Large intestine (tissue), 3 donors: ENCODE data around the gene CDC42BPB. TPM values are rescaled to one million over a fixed set of nuclear protein-coding genes. Genes with fewer than 3 reads are reported as not detected.
A peak's percentile ranks its signal among the peaks of the same experiment; 100 is the strongest.

Experiments
- DNase-seq, 2 donors: peaks; one replicate each; pipeline versions ENCODE4 v3.0.0 to v3.0.0-alpha.2; 2013
- H3K27ac ChIP-seq: one replicate; pipeline ENCODE4 v1.5.1; 2013; ENCODE audit warnings: low read length
- H3K27me3 ChIP-seq: 2 replicates; pipeline ENCODE4 v1.6.1; 2013; ENCODE audit warnings: low read length; ENCODE audit not compliant: control insufficient read depth, insufficient read depth
- H3K36me3 ChIP-seq: 2 replicates; pipeline ENCODE4 v1.6.1; 2013; ENCODE audit warnings: low read length; ENCODE audit not compliant: control insufficient read depth, insufficient read depth
- H3K4me1 ChIP-seq: one replicate; pipeline ENCODE4 v1.6.1; 2013; ENCODE audit warnings: low read length; ENCODE audit not compliant: control insufficient read depth, insufficient read depth
- H3K4me3 ChIP-seq: one replicate; pipeline ENCODE4 v1.5.1; 2013; ENCODE audit warnings: low read length
- H3K9me3 ChIP-seq: one replicate; pipeline ENCODE4 v1.6.1; 2013; ENCODE audit warnings: mild to moderate bottlenecking, low read depth, low read length, moderate library complexity; ENCODE audit not compliant: control insufficient read depth
- WGBS: methylation state at CpG from one replicate; pipeline ENCODE4 v1.1.5; 2013; ENCODE audit warnings: low lambda C conversion rate; ENCODE audit not compliant: insufficient coverage; 5-methylcytosine and 5-hydroxymethylcytosine counted together
- polyA plus RNA-seq: library from polyadenylated mRNA; unstranded; fragments of 120-200 nt; gene quantifications from one replicate; pipeline ENCODE4 v1.2.1, GENCODE V29; 2013

The CDC42BPB gene
- polyA plus RNA-seq, 1 donor: 72.5 TPM

- peaks cover 4% of the 10 kb centered on the region for H3K9me3 ChIP-seq
- no peak overlapping the region for H3K27ac ChIP-seq
- H3K4me3 ChIP-seq: no peak overlapping the region
- no peaks in the 10 kb centered on the region for H3K4me1 ChIP-seq
- no CpG with 5 or more reads among the region's 36 CpGs for WGBS
- DNase-seq: no peak
- H3K36me3 ChIP-seq: peaks cover 84% of the 10 kb centered on the region
- H3K27me3 ChIP-seq: no peaks in the 10 kb centered on the region
These were observed 112.7 kb downstream of the CDC42BPB start for GRCh38 chr14:102944448-102945330.

DNA sequence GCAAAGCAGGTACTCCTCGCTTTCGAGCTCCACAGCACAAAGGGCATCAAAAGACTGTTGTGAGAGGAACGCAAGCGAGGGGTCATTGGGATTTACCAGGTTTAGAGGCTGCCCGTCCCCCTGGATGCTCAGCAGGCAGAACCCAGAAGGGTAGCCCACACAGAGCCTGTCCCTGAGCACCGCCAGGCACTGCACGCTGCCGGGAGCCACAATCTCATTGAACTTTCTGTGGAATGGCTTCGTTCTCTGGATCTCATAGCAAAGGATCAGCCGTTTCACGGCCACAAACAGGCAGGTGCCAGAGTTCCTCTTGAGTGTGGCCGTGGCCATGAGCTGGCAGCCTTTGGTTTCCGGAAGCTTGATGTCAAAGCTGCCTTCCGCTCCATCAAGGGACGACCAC is 113.4 kb downstream of the CDC42BPB start:
- no peak overlapping the region for H3K4me3 ChIP-seq
- H3K9me3 ChIP-seq: peaks cover 4% of the 10 kb centered on the region
- H3K4me1 ChIP-seq: no peaks in the 10 kb centered on the region
- peaks cover 84% of the 10 kb centered on the region for H3K36me3 ChIP-seq
- no peak for DNase-seq
- no peaks in the 10 kb centered on the region for H3K27me3 ChIP-seq
- no peak overlapping the region for H3K27ac ChIP-seq
- WGBS: no CpG with 5 or more reads among the region's 15 CpGs

- Histone ChIP-seq H3K27ac (no peak overlapping the region), H3K4me3 (no peak overlapping the region), H3K4me1 (no peaks in the 10 kb centered on the region), H3K27me3 (no peaks in the 10 kb centered on the region), H3K9me3 (peaks cover 4% of the 10 kb centered on the region), H3K36me3 (peaks cover 82% of the 10 kb centered on the region)
- no peak for DNase-seq
- no CpG with 5 or more reads among the region's 16 CpGs for WGBS
These were observed 113.9 kb downstream of the CDC42BPB start for GRCh38 chr14:102943454-102943853.

GRCh38 chr14:102942069-102942468 is 115.3 kb downstream of the CDC42BPB start:
- no peak overlapping the region for H3K4me3 ChIP-seq
- no peaks in the 10 kb centered on the region for H3K27me3 ChIP-seq
- H3K9me3 ChIP-seq: peaks cover 4% of the 10 kb centered on the region
- H3K4me1 ChIP-seq: no peaks in the 10 kb centered on the region
- peaks cover 87% of the 10 kb centered on the region for H3K36me3 ChIP-seq
- no peak for DNase-seq
- H3K27ac ChIP-seq: no peak overlapping the region
- WGBS: no CpG with 5 or more reads among the region's 13 CpGs

- H3K36me3 ChIP-seq: peaks cover 86% of the 10 kb centered on the region
- WGBS: no CpG with 5 or more reads among the region's 10 CpGs
These were observed 115.8 kb downstream of the CDC42BPB start for GRCh38 chr14:102941419-102942011.

DNA sequence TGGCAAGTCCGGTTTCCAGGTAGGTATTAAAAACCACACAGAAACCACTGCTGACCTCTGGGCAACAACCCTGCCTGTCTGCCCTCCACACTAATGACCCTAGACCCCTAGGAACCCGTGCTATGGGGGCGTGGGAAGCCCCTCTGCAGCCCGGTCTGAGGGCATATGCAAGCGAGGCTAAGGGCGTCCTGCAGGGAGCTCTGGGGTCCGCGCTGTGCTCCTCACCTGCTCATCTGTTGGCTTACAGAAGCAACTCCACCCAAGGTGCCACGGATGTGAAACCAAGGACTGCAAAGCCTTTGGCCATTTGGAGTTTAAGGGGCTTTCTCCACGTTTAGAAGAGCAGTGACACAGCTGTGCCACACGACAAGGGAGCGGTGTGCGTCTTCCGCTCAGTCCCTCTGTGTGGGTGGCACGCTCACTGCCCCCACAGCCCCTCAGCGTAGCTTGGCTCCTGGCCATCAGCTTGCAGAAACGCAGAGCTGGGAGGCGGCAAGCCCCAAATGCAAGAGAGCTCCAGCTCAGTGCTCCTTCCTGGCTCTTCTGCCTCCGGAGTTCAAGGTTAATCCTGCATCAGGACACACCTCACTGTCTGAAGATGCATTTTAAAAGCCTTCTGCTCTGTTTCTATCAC is 116.5 kb downstream of the CDC42BPB start:
- Histone ChIP-seq H3K4me3 (no peak overlapping the region), H3K9me3 (peaks cover 4% of the 10 kb centered on the region), H3K27ac (no peak overlapping the region), H3K4me1 (no peaks in the 10 kb centered on the region), H3K27me3 (no peaks in the 10 kb centered on the region), H3K36me3 (peaks cover 86% of the 10 kb centered on the region)
- no peak for DNase-seq
- no CpG with 5 or more reads among the region's 19 CpGs for WGBS

More at GRCh38 chr14:102941419-102942011, 115.8 kb downstream of the CDC42BPB start:
- Histone ChIP-seq H3K27me3 (no peaks in the 10 kb centered on the region), H3K9me3 (peaks cover 4% of the 10 kb centered on the region), H3K4me1 (no peaks in the 10 kb centered on the region), H3K4me3 (no peak overlapping the region), H3K27ac (no peak overlapping the region)
- DNase-seq: peak in 1 of 2 donors; percentile 28

DNA sequence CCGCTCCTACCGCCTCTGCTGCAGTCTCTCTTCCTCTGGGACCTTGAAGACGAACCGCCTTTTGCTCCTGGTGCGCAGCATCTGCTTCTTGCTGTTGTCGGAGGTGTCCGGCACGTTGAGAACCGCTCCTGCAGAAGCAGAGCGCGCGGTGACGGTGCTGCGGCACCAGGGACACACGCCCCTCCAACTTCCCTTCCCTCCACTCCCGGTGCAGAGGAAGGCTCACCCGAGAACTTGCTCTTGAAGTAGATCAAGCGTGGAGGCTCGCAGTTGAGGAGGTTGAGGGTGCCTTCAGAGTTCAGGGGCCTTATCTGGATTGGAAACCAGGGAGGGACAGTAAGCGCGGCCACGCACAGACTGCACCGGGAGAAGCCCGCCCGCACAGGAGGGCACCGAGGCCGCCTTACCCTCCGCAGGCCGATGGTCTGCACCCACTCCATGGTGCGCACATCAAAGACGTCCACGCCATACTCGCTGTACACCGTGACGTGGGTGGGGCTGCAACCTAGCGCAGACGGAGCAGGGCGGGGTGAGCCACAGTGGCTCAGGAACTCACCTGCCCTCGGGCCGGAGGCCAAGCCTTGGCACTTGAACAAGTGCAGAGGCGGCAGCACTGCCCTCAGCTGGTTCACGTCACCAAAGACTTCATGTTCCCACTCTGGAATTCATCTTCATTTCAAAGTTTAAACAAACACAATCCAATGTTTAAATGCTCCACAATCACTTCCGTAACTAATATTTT is 117.4 kb downstream of the CDC42BPB start:
- Histone ChIP-seq H3K27me3 (no peaks in the 10 kb centered on the region), H3K36me3 (peaks cover 77% of the 10 kb centered on the region), H3K27ac (no peak overlapping the region), H3K4me3 (no peak overlapping the region), H3K9me3 (peaks cover 4% of the 10 kb centered on the region), H3K4me1 (no peaks in the 10 kb centered on the region)
- DNase-seq: no peak
- no CpG with 5 or more reads among the region's 43 CpGs for WGBS

GRCh38 chr14:102939329-102939728 is 118.0 kb downstream of the CDC42BPB start:
- no peak for DNase-seq
- peaks cover 71% of the 10 kb centered on the region for H3K36me3 ChIP-seq
- no CpG with 5 or more reads among the region's 18 CpGs for WGBS

DNA sequence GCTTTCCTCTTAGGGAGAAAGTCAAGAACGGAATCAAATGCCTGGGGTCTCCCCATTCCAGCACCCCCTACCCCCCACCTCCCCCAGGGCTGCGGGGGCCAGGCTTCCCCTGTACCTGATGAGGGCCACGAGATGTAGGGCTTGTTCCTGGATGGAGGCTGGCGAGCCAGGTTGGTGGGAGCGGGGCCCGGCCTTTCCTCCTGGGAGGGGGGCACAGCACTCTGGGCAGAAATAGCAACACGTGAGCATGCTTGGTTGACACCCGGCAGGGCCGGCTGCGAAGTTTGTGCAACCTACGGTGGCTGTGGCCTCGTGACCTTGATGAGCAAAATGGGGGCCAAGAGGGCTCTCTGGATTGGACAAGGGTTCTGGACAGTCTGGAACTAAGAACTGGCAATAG is 119.2 kb downstream of the CDC42BPB start:
- Histone ChIP-seq H3K4me1 (no peaks in the 10 kb centered on the region), H3K27ac (no peak overlapping the region), H3K9me3 (no peaks in the 10 kb centered on the region), H3K27me3 (no peaks in the 10 kb centered on the region), H3K4me3 (no peak overlapping the region), H3K36me3 (peaks cover 68% of the 10 kb centered on the region)
- no peak for DNase-seq
- WGBS: no CpG with 5 or more reads among the region's 12 CpGs

More at GRCh38 chr14:102939329-102939728, 118.0 kb downstream of the CDC42BPB start:
- H3K4me3 ChIP-seq: no peak overlapping the region
- peaks cover under 1% of the 10 kb centered on the region for H3K9me3 ChIP-seq
- H3K4me1 ChIP-seq: no peaks in the 10 kb centered on the region
- H3K27ac ChIP-seq: no peak overlapping the region
- H3K27me3 ChIP-seq: no peaks in the 10 kb centered on the region
